H1 (cell line): Measurements from ENCODE around the gene DNLZ. TPM values are rescaled to one million over a fixed set of nuclear protein-coding genes. Genes with fewer than 3 reads are reported as not detected.

Experiments
- GABPA ChIP-seq: IDR thresholded peaks from 2 replicates; pipeline ENCODE4 v1.6.1; 2011; ENCODE audit warnings: mild to moderate bottlenecking, low read length, moderate library complexity, borderline replicate concordance; ENCODE audit not compliant: insufficient read depth
- JUN ChIP-seq: IDR thresholded peaks from 2 replicates; pipeline ENCODE4 v1.6.1; 2011; ENCODE audit warnings: low read depth, mild to moderate bottlenecking, improper control_type of control experiment, low read length
- SAP30 ChIP-seq: fragments of 300-600 bp; sonication (generic); IDR thresholded peaks from 2 replicates; pipeline ENCODE4 v1.7.1; 2012; ENCODE audit warnings: low read length, moderate library complexity, mild to moderate bottlenecking, inconsistent platforms; ENCODE audit not compliant: insufficient read depth, insufficient replicate concordance
- SIX5 ChIP-seq: IDR thresholded peaks from 2 replicates; pipeline ENCODE4 v1.6.1; 2011; ENCODE audit warnings: mild to moderate bottlenecking, low read depth, low read length
- SP2 ChIP-seq: IDR thresholded peaks from 2 replicates; pipeline ENCODE4 v1.6.1; 2012; ENCODE audit warnings: mild to moderate bottlenecking, low read length, inconsistent platforms
- TAF7 ChIP-seq: optimal IDR thresholded peaks from 2 replicates; pipeline ENCODE3; 2011; ENCODE audit warnings: low read depth, mild to moderate bottlenecking, inconsistent platforms, low read length, moderate library complexity, borderline replicate concordance
- YY1 ChIP-seq: IDR thresholded peaks from 2 replicates; pipeline ENCODE4 v1.6.1; 2011; ENCODE audit warnings: low read depth, mild to moderate bottlenecking, low read length
- polyA plus RNA-seq, 7 experiments: library from polyadenylated mRNA; depleted of rRNA in 3 of 7; stranded (reverse) in 5 of 7; unstranded in 2 of 7; fragments of >200 nt in 5 of 7; fragments of 200-250 nt in 2 of 7; gene quantifications; 1 replicate in 5 of 7; 2 replicates in 1 of 7; 4 replicates in 1 of 7; pipeline versions ENCODE4 v1.2.1 to v1.2.3, GENCODE V29; 2011 to 2013; ENCODE audit warnings: missing spikeins in 2 of 7, mixed read lengths in 2 of 7
- total RNA-seq: library from RNA; stranded (reverse); fragmentation: NEBNext Ultra II Directional; extraction: Animal tissue kit (Norgen Biotek cat#: 25700); gene quantifications from 2 replicates; pipeline ENCODE4 v1.2.1, GENCODE V29; 2021
- TF ChIP-seq, protein P1 (sequence below): fragments of 300-600 bp; sonication (generic); IDR thresholded peaks from 2 replicates; pipeline ENCODE4 v1.7.1; 2012; ENCODE audit warnings: low read length, moderate library complexity, mild to moderate bottlenecking, inconsistent platforms; ENCODE audit not compliant: insufficient replicate concordance

Gene DNLZ
- total and polyA plus RNA-seq, 2 of the 8 experiments (the other 6 are each of a cell fraction or from before 2014, with no cell fraction given) = 11.6 to 17.9 TPM

DNA sequence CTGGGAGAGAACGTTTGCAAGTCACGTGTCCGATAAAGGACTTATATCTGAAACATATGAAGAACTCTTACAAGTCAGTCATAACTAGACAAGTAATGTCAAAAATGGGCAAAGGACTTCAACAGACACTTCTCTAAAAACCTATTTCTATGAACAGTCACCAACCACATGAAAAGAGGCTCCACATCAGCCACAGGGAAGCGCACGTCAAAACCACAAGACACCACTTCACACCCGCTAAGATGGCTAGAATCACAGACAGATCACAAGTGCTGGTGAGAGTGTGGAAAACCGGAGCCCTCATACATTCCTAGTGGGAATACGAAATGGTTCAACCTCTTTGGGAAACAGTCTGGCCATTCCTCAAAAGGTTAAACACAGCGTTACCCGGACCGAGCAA, 21.5 kb upstream of the DNLZ start (continued):
- TF ChIP-seq, protein P1, sequence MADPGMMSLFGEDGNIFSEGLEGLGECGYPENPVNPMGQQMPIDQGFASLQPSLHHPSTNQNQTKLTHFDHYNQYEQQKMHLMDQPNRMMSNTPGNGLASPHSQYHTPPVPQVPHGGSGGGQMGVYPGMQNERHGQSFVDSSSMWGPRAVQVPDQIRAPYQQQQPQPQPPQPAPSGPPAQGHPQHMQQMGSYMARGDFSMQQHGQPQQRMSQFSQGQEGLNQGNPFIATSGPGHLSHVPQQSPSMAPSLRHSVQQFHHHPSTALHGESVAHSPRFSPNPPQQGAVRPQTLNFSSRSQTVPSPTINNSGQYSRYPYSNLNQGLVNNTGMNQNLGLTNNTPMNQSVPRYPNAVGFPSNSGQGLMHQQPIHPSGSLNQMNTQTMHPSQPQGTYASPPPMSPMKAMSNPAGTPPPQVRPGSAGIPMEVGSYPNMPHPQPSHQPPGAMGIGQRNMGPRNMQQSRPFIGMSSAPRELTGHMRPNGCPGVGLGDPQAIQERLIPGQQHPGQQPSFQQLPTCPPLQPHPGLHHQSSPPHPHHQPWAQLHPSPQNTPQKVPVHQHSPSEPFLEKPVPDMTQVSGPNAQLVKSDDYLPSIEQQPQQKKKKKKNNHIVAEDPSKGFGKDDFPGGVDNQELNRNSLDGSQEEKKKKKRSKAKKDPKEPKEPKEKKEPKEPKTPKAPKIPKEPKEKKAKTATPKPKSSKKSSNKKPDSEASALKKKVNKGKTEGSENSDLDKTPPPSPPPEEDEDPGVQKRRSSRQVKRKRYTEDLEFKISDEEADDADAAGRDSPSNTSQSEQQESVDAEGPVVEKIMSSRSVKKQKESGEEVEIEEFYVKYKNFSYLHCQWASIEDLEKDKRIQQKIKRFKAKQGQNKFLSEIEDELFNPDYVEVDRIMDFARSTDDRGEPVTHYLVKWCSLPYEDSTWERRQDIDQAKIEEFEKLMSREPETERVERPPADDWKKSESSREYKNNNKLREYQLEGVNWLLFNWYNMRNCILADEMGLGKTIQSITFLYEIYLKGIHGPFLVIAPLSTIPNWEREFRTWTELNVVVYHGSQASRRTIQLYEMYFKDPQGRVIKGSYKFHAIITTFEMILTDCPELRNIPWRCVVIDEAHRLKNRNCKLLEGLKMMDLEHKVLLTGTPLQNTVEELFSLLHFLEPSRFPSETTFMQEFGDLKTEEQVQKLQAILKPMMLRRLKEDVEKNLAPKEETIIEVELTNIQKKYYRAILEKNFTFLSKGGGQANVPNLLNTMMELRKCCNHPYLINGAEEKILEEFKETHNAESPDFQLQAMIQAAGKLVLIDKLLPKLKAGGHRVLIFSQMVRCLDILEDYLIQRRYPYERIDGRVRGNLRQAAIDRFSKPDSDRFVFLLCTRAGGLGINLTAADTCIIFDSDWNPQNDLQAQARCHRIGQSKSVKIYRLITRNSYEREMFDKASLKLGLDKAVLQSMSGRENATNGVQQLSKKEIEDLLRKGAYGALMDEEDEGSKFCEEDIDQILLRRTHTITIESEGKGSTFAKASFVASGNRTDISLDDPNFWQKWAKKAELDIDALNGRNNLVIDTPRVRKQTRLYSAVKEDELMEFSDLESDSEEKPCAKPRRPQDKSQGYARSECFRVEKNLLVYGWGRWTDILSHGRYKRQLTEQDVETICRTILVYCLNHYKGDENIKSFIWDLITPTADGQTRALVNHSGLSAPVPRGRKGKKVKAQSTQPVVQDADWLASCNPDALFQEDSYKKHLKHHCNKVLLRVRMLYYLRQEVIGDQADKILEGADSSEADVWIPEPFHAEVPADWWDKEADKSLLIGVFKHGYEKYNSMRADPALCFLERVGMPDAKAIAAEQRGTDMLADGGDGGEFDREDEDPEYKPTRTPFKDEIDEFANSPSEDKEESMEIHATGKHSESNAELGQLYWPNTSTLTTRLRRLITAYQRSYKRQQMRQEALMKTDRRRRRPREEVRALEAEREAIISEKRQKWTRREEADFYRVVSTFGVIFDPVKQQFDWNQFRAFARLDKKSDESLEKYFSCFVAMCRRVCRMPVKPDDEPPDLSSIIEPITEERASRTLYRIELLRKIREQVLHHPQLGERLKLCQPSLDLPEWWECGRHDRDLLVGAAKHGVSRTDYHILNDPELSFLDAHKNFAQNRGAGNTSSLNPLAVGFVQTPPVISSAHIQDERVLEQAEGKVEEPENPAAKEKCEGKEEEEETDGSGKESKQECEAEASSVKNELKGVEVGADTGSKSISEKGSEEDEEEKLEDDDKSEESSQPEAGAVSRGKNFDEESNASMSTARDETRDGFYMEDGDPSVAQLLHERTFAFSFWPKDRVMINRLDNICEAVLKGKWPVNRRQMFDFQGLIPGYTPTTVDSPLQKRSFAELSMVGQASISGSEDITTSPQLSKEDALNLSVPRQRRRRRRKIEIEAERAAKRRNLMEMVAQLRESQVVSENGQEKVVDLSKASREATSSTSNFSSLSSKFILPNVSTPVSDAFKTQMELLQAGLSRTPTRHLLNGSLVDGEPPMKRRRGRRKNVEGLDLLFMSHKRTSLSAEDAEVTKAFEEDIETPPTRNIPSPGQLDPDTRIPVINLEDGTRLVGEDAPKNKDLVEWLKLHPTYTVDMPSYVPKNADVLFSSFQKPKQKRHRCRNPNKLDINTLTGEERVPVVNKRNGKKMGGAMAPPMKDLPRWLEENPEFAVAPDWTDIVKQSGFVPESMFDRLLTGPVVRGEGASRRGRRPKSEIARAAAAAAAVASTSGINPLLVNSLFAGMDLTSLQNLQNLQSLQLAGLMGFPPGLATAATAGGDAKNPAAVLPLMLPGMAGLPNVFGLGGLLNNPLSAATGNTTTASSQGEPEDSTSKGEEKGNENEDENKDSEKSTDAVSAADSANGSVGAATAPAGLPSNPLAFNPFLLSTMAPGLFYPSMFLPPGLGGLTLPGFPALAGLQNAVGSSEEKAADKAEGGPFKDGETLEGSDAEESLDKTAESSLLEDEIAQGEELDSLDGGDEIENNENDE = no peak
- no peak for TF ChIP-seq YY1
- TF ChIP-seq GABPA = no peak
- no peak for TF ChIP-seq SIX5
- no peak for TF ChIP-seq TAF7
- no peak for TF ChIP-seq JUN
- TF ChIP-seq SAP30 = no peak
- no peak for TF ChIP-seq SP2
